ENCODE results near the gene TMEM95. TPM values are rescaled to one million over a fixed set of nuclear protein-coding genes. Genes with fewer than 3 reads are reported as not detected.

The TMEM95 gene
- total RNA-seq, 6 experiments from 2014 or later, result not detected

GRCh38 chr17:7327056-7327455, 27.9 kb upstream of the TMEM95 start:
- no peak overlapping the region for H3K27ac Mint-ChIP-seq
- H3K9me3 Mint-ChIP-seq, result no peaks in the 10 kb centered on the region
- no peak overlapping the region for H3K4me3 Mint-ChIP-seq
- no peak for TF ChIP-seq CTCF (IDR thresholded peaks at IDR 0.05)
- DNase-seq, result no peak
- H3K36me3 Mint-ChIP-seq (ENCODE audit: low read depth), result no peaks in the 10 kb centered on the region
- peaks cover 3% of the 10 kb centered on the region for H3K27me3 Mint-ChIP-seq (ENCODE audit: insufficient read depth)
- peaks cover 15% of the 10 kb centered on the region for H3K4me1 Mint-ChIP-seq (ENCODE audit: low read depth)

GRCh38 chr17:7327501-7327900, 27.5 kb upstream of the TMEM95 start:
- Mint-ChIP-seq H3K36me3 (ENCODE audit: low read depth) (no peaks in the 10 kb centered on the region), H3K9me3 (no peaks in the 10 kb centered on the region), H3K4me1 (ENCODE audit: low read depth) (peaks cover 15% of the 10 kb centered on the region), H3K4me3 (no peak overlapping the region), H3K27me3 (ENCODE audit: insufficient read depth) (peaks cover 3% of the 10 kb centered on the region), H3K27ac (no peak overlapping the region)
- no peak for TF ChIP-seq CTCF (IDR thresholded peaks at IDR 0.05)
- no peak for DNase-seq

- no peaks in the 10 kb centered on the region for H3K9me3 Mint-ChIP-seq
- H3K36me3 Mint-ChIP-seq (ENCODE audit: low read depth), result no peaks in the 10 kb centered on the region
- peaks cover 3% of the 10 kb centered on the region for H3K27me3 Mint-ChIP-seq (ENCODE audit: insufficient read depth)
- TF ChIP-seq CTCF (IDR thresholded peaks at IDR 0.05), result no peak
- peaks cover 15% of the 10 kb centered on the region for H3K4me1 Mint-ChIP-seq (ENCODE audit: low read depth)
- DNase-seq, result no peak
- H3K27ac Mint-ChIP-seq, result peak overlapping the region; percentile 77
- H3K4me3 Mint-ChIP-seq, result peak overlapping the region; percentile 100
Observed at GRCh38 chr17:7328009-7328408, 26.9 kb upstream of the TMEM95 start.

GRCh38 chr17:7328840-7329373, 26.0 kb upstream of the TMEM95 start, which contains the start of gene NEURL4:
Gene NEURL4 (minus strand): TSS chr17:7329335. CDS start chr17:7329312, 23 bp downstream.
- Mint-ChIP-seq H3K27me3 (ENCODE audit: insufficient read depth) (peaks cover 3% of the 10 kb centered on the region), H3K4me1 (ENCODE audit: low read depth) (peaks cover 15% of the 10 kb centered on the region), H3K27ac (peak within 1 kb of the TSS; percentile 97), H3K4me3 (peak within 1 kb of the TSS; percentile 100), H3K36me3 (ENCODE audit: low read depth) (no peaks in the 10 kb centered on the region), H3K9me3 (no peaks in the 10 kb centered on the region)
- DNase-seq, result no peak
- peak; percentile 15; the same call in 1 of the 2 replicates for TF ChIP-seq CTCF (IDR thresholded peaks at IDR 0.05)

GRCh38 chr17:7329374-7329996, 25.5 kb upstream of the TMEM95 start:
- peak; percentile 58 for TF ChIP-seq CTCF (IDR thresholded peaks at IDR 0.05)
- Mint-ChIP-seq H3K27me3 (ENCODE audit: insufficient read depth) (peaks cover 3% of the 10 kb centered on the region), H3K4me1 (ENCODE audit: low read depth) (peaks cover 15% of the 10 kb centered on the region), H3K36me3 (ENCODE audit: low read depth) (no peaks in the 10 kb centered on the region), H3K27ac (peak overlapping the region; percentile 97), H3K9me3 (no peaks in the 10 kb centered on the region), H3K4me3 (peak overlapping the region; percentile 100)
- DNase-seq, result peak; percentile 99
